ENCODE data around the gene SLIT2. TPM values are rescaled to one million over a fixed set of nuclear protein-coding genes. Genes with fewer than 3 reads are reported as not detected.

The SLIT2 gene, protein sequence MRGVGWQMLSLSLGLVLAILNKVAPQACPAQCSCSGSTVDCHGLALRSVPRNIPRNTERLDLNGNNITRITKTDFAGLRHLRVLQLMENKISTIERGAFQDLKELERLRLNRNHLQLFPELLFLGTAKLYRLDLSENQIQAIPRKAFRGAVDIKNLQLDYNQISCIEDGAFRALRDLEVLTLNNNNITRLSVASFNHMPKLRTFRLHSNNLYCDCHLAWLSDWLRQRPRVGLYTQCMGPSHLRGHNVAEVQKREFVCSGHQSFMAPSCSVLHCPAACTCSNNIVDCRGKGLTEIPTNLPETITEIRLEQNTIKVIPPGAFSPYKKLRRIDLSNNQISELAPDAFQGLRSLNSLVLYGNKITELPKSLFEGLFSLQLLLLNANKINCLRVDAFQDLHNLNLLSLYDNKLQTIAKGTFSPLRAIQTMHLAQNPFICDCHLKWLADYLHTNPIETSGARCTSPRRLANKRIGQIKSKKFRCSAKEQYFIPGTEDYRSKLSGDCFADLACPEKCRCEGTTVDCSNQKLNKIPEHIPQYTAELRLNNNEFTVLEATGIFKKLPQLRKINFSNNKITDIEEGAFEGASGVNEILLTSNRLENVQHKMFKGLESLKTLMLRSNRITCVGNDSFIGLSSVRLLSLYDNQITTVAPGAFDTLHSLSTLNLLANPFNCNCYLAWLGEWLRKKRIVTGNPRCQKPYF (N-terminal part only)
- total RNA-seq (2022; extraction: Qiagen RNA extraction; ENCODE audit: low read depth) = 0.12 TPM in 1 of 5 replicates, not detected in the others

DNA sequence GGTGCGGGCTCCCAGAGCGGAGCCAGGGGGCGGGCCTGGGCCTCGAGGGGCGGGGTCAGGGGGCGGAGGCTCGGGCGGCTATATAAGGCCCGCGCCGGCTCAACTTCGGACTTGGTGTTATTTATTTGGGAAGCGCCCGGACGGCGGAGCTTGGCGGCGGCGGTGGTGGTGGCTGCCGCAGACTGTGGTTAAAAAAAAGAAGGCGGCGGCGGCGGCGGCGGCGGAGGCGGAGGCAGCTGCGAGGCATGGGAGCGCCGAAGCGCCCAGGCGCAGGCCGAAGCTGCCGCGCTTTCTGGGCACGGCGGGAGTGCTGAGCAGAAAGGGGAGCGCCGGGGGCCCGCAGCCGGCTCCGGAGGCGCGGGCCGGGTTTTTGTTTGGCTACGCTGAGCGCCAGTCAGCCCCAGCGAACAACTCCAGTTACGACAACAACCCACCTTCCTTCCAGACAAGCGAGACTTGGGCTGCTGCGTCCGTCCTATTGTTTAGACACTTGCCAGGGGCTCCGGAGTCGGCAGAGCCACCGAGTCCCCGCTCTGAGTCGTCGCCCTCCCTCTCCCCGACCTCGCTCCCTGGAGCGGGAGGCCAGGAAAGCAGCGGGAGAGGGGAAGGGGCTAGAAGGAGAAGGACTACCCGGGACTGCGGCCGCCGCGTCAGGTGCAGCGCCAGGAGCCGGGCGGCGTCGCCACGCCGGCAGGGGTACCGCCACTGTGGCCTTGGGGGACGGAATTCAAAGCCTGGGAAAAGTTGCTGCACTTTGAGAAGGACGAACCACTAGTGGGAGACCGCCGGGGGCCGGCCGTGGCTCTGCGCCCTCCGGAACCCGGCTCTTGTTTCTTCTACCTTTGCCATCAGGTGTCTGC, at the start of gene SLIT2:
TSS of gene SLIT2 (plus strand) at position 110 of the 860 bp plus-strand sequence. CDS start 1,911 bp downstream, outside the sequence.

